H1 (cell line): ENCODE measurements around the gene MORC3. TPM values are rescaled to one million over a fixed set of nuclear protein-coding genes. Genes with fewer than 3 reads are reported as not detected.

Experiments
- CTCF ChIA-PET: fragments of 300-600 bp; sonication (Branson Sonifier 250); formaldehyde crosslinking; loops from one replicate; lab custom pipeline; 2021; ENCODE audit not compliant: partially characterized antibody; lab: Charles Lee
- POLR2A ChIA-PET: fragments of 300-600 bp; sonication (Branson Sonifier 250); formaldehyde crosslinking; loops from one replicate; lab custom pipeline; 2021; ENCODE audit warnings: inconsistent platforms; ENCODE audit not compliant: partially characterized antibody; lab: Charles Lee
- DNase-seq, 2 experiments: peaks; one replicate each; pipeline versions ENCODE4 v3.0.0 to v3.0.0-alpha.2; 2010 to 2022; ENCODE audit warnings: low spot score in 2 of 2, low read depth in 1 of 2, mixed read lengths in 1 of 2
- FAIRE-seq: peaks from 2 replicates; lab custom pipeline; 2011; peaks lifted over from hg19 to GRCh38; lab: Jason Lieb, UNC
- H2AFZ ChIP-seq: 2 replicates; pipeline ENCODE4 v1.8.1; 2012; ENCODE audit warnings: low read length, inconsistent platforms
- H2AK5ac ChIP-seq: 2 replicates; pipeline ENCODE4 v1.6.1; 2013; ENCODE audit warnings: low read depth, low read length
- H2BK120ac ChIP-seq: replicated peaks from 2 replicates; pipeline ENCODE3; 2013; ENCODE audit warnings: low read depth, low read length, inconsistent platforms
- H2BK12ac ChIP-seq: 2 replicates; pipeline ENCODE4 v1.6.1; 2013; ENCODE audit warnings: low read depth, low read length
- H2BK15ac ChIP-seq: 2 replicates; pipeline ENCODE4 v1.6.1; 2013; ENCODE audit warnings: low read length
- H2BK20ac ChIP-seq: 2 replicates; pipeline ENCODE4 v1.6.1; 2013; ENCODE audit warnings: low read length
- H2BK5ac ChIP-seq: 2 replicates; pipeline ENCODE4 v1.6.1; 2013; ENCODE audit warnings: low read depth, low read length
- H3K14ac ChIP-seq: 2 replicates; pipeline ENCODE4 v1.6.1; 2013; ENCODE audit warnings: inconsistent platforms; ENCODE audit not compliant: insufficient read length
- H3K18ac ChIP-seq: 2 replicates; pipeline ENCODE4 v1.6.1; 2013; ENCODE audit warnings: low read length; ENCODE audit errors: extremely low read depth
- H3K23ac ChIP-seq: 2 replicates; pipeline ENCODE4 v1.6.1; 2013; ENCODE audit warnings: inconsistent platforms; ENCODE audit not compliant: insufficient read length
- H3K23me2 ChIP-seq: 2 replicates; pipeline ENCODE4 v1.6.1; 2013; ENCODE audit warnings: low read depth, low read length
- H3K27ac ChIP-seq: 2 replicates; pipeline ENCODE4 v1.6.1; 2011; ENCODE audit warnings: low read depth, low read length, inconsistent platforms
- H3K27me3 ChIP-seq, 4 experiments: replicated peaks in 1 of 4; 1 replicate in 1 of 4; 2 replicates in 3 of 4; pipeline versions ENCODE4 v1.6.1 to v1.8.1; 2011 to 2013; ENCODE audit warnings: low read length in 3 of 4, mild to moderate bottlenecking in 3 of 4, inconsistent platforms in 2 of 4, mixed read lengths in 2 of 4, moderate library complexity in 1 of 4; ENCODE audit not compliant: control insufficient read depth in 3 of 4, insufficient read depth in 3 of 4; ENCODE audit errors: extremely low read depth in 1 of 4
- H3K36me3 ChIP-seq, 4 experiments: 2 replicates each; pipeline versions ENCODE4 v1.6.1 to v1.8.1; 2011 to 2013; ENCODE audit warnings: mild to moderate bottlenecking in 4 of 4, low read length in 3 of 4, moderate library complexity in 2 of 4, control low read depth in 1 of 4, inconsistent platforms in 1 of 4; ENCODE audit not compliant: insufficient read depth in 4 of 4, control insufficient read depth in 2 of 4
- H3K4ac ChIP-seq: replicated peaks from 2 replicates; pipeline ENCODE3; 2013; ENCODE audit warnings: low read length, low read depth, mixed read lengths, inconsistent platforms; ENCODE audit not compliant: insufficient read length
- H3K4me1 ChIP-seq, 4 experiments: replicated peaks in 1 of 4; 1 replicate in 1 of 4; 2 replicates in 3 of 4; pipeline versions ENCODE4 v1.6.1 to v1.8.1; 2011 to 2013; ENCODE audit warnings: low read length in 3 of 4, inconsistent platforms in 2 of 4, mixed read lengths in 1 of 4; ENCODE audit not compliant: insufficient read depth in 4 of 4, control insufficient read depth in 3 of 4
- H3K4me2 ChIP-seq, 2 experiments: 2 replicates each; pipeline versions ENCODE4 v1.6.1 to v1.8.1; 2011 to 2013; ENCODE audit warnings: low read depth in 2 of 2, low read length in 2 of 2, control low read depth in 1 of 2, inconsistent platforms in 1 of 2, mild to moderate bottlenecking in 1 of 2; ENCODE audit not compliant: insufficient read depth in 1 of 2
- H3K4me3 ChIP-seq, 4 experiments: fragments of 200-600, 300-600 bp in 1 of 4; sonication (generic), shearing (Covaris generic), sonication (Bioruptor Twin) in 1 of 4; 2 replicates each; pipeline versions ENCODE4 v1.5.1 to v1.8.1; 2011 to 2016; ENCODE audit warnings: low read length in 4 of 4, low read depth in 3 of 4, control low read depth in 2 of 4, inconsistent platforms in 2 of 4, mild to moderate bottlenecking in 2 of 4, mixed read lengths in 1 of 4, moderate library complexity in 1 of 4; ENCODE audit not compliant: insufficient read depth in 2 of 4; ENCODE audit errors: extremely low read depth in 1 of 4
- H3K56ac ChIP-seq: replicated peaks from 2 replicates; pipeline ENCODE3; 2013; ENCODE audit warnings: low read depth, mild to moderate bottlenecking, mixed read lengths, low read length, inconsistent platforms; ENCODE audit not compliant: insufficient read length
- H3K79me1 ChIP-seq: 2 replicates; pipeline ENCODE4 v1.6.1; 2013; ENCODE audit warnings: low read depth, low read length, control low read depth
- H3K79me2 ChIP-seq, 2 experiments: 2 replicates each; pipeline versions ENCODE4 v1.6.1 to v1.8.1; 2012 to 2013; ENCODE audit warnings: low read length in 2 of 2, mild to moderate bottlenecking in 2 of 2, inconsistent platforms in 1 of 2; ENCODE audit not compliant: insufficient read depth in 2 of 2, control insufficient read depth in 1 of 2
- H3K9ac ChIP-seq, 4 experiments: replicated peaks in 1 of 4; 1 replicate in 1 of 4; 2 replicates in 3 of 4; pipeline versions ENCODE4 v1.6.1 to v1.8.1; 2011 to 2013; ENCODE audit warnings: low read depth in 3 of 4, low read length in 3 of 4, control low read depth in 2 of 4, mild to moderate bottlenecking in 2 of 4, moderate library complexity in 2 of 4, inconsistent platforms in 1 of 4; ENCODE audit errors: extremely low read depth in 1 of 4
- H3K9me3 ChIP-seq, 2 experiments: 2 replicates each; pipeline versions ENCODE4 v1.6.1 to v1.8.1; 2012 to 2013; ENCODE audit warnings: mild to moderate bottlenecking in 2 of 2, moderate library complexity in 2 of 2, control low read depth in 1 of 2, inconsistent platforms in 1 of 2, low read depth in 1 of 2, low read length in 1 of 2, mixed read lengths in 1 of 2; ENCODE audit not compliant: insufficient read depth in 2 of 2
- H4K20me1 ChIP-seq, 2 experiments: replicated peaks in 1 of 2; 2 replicates each; pipeline versions ENCODE3 to v1.8.1; 2011 to 2013; ENCODE audit warnings: inconsistent platforms in 2 of 2, low read length in 2 of 2, mild to moderate bottlenecking in 1 of 2; ENCODE audit not compliant: insufficient read depth in 2 of 2, control insufficient read depth in 1 of 2
- H4K5ac ChIP-seq: 2 replicates; pipeline ENCODE4 v1.6.1; 2013; ENCODE audit warnings: low read length, low read depth, mixed read lengths, inconsistent platforms; ENCODE audit not compliant: insufficient read length
- H4K8ac ChIP-seq: 2 replicates; pipeline ENCODE4 v1.8.0; 2013; ENCODE audit warnings: mild to moderate bottlenecking, moderate library complexity, low read length, inconsistent platforms; ENCODE audit not compliant: insufficient read depth; ENCODE audit errors: extremely low read depth
- H4K91ac ChIP-seq: replicated peaks from 2 replicates; pipeline ENCODE3; 2013; ENCODE audit warnings: low read length, mixed read lengths, inconsistent platforms; ENCODE audit not compliant: insufficient read length
- BRCA1 ChIP-seq: IDR thresholded peaks from 2 replicates; pipeline ENCODE4 v1.6.1; 2012; ENCODE audit warnings: low read depth, low read length, improper control_type of control experiment
- CBX8 ChIP-seq: fragments of 300-800, 300-1000 bp; sonication (generic); IDR thresholded peaks from 2 replicates; pipeline ENCODE4 v1.7.1; 2016; ENCODE audit warnings: low read depth, low read length, borderline replicate concordance
- CEBPB ChIP-seq: IDR thresholded peaks from 2 replicates; pipeline ENCODE4 v1.6.1; 2012; ENCODE audit warnings: low read depth, low read length
- EP300 ChIP-seq, 2 experiments: IDR thresholded peaks; 1 replicate in 1 of 2; 2 replicates in 1 of 2; pipeline ENCODE4 v1.6.1; 2011 to 2012; ENCODE audit warnings: low read depth in 2 of 2, low read length in 2 of 2, mild to moderate bottlenecking in 2 of 2, borderline replicate concordance in 1 of 2, inconsistent platforms in 1 of 2, moderate library complexity in 1 of 2
- FOSL1 ChIP-seq: IDR thresholded peaks from 2 replicates; pipeline ENCODE4 v1.6.1; 2011; ENCODE audit warnings: mild to moderate bottlenecking, low read depth, low read length, moderate library complexity; ENCODE audit not compliant: insufficient read depth
- HDAC2 ChIP-seq, 2 experiments: fragments of 300-600 bp in 1 of 2; sonication (generic) in 1 of 2; IDR thresholded peaks; 2 replicates each; pipeline ENCODE4 v1.6.1; 2011 to 2012; ENCODE audit warnings: low read depth in 2 of 2, low read length in 2 of 2, mild to moderate bottlenecking in 2 of 2, moderate library complexity in 2 of 2, borderline replicate concordance in 1 of 2, inconsistent platforms in 1 of 2
- KDM1A ChIP-seq: fragments of 200-600, 300-600 bp; sonication (generic); IDR thresholded peaks from 2 replicates; pipeline ENCODE4 v1.7.1; 2016; ENCODE audit warnings: mild to moderate bottlenecking, low read length, borderline replicate concordance
- MAFK ChIP-seq: IDR thresholded peaks from 2 replicates; pipeline ENCODE4 v1.6.1; 2012; ENCODE audit warnings: low read depth, mild to moderate bottlenecking, improper control_type of control experiment, low read length
- POU5F1 ChIP-seq: IDR thresholded peaks from 2 replicates; pipeline ENCODE4 v1.6.1; 2011; ENCODE audit warnings: low read depth, mild to moderate bottlenecking, low read length, moderate library complexity
- RAD21 ChIP-seq, 2 experiments: IDR thresholded peaks in 1 of 2; conservative IDR thresholded peaks in 1 of 2; 2 replicates each; pipeline ENCODE4 v1.6.1; 2011; ENCODE audit warnings: low read depth in 2 of 2, low read length in 2 of 2, improper control_type of control experiment in 1 of 2, inconsistent platforms in 1 of 2, mild to moderate bottlenecking in 1 of 2, moderate library complexity in 1 of 2
- RXRA ChIP-seq: IDR thresholded peaks from 2 replicates; pipeline ENCODE4 v1.6.1; 2011; ENCODE audit warnings: low read depth, mild to moderate bottlenecking, low read length, moderate library complexity; ENCODE audit not compliant: insufficient read depth
- SP2 ChIP-seq: IDR thresholded peaks from 2 replicates; pipeline ENCODE4 v1.6.1; 2012; ENCODE audit warnings: mild to moderate bottlenecking, low read length, inconsistent platforms
- TEAD4 ChIP-seq: IDR thresholded peaks from 2 replicates; pipeline ENCODE4 v1.6.1; 2012; ENCODE audit warnings: low read depth, low read length, inconsistent platforms, mixed read lengths
- WGBS, 2 experiments: shearing (Covaris generic) in 1 of 2; methylation state at CpG; one replicate each; pipeline versions ENCODE4 v1.1.6 to v1.1.7; 2013 to 2015; ENCODE audit warnings: low lambda C conversion rate in 2 of 2, mixed read lengths in 2 of 2, inconsistent platforms in 1 of 2, low coverage in 1 of 2, missing lambda C conversion rate in 1 of 2; ENCODE audit not compliant: insufficient replicate concordance in 2 of 2, insufficient coverage in 1 of 2, insufficient read length in 1 of 2; ENCODE audit errors: extremely low coverage in 1 of 2, missing lambda C conversion rate in 1 of 2; 5-methylcytosine and 5-hydroxymethylcytosine counted together
- polyA plus RNA-seq, 7 experiments: library from polyadenylated mRNA; depleted of rRNA in 3 of 7; stranded (reverse) in 5 of 7; unstranded in 2 of 7; fragments of >200 nt in 5 of 7; fragments of 200-250 nt in 2 of 7; gene quantifications; 1 replicate in 5 of 7; 2 replicates in 1 of 7; 4 replicates in 1 of 7; pipeline versions ENCODE4 v1.2.1 to v1.2.3, GENCODE V29; 2011 to 2013; ENCODE audit warnings: missing spikeins in 2 of 7, mixed read lengths in 2 of 7
- total RNA-seq: library from RNA; stranded (reverse); fragmentation: NEBNext Ultra II Directional; extraction: Animal tissue kit (Norgen Biotek cat#: 25700); gene quantifications from 2 replicates; pipeline ENCODE4 v1.2.1, GENCODE V29; 2021

Gene MORC3
- total and polyA plus RNA-seq, 2 of the 8 experiments (the other 6 are each of a cell fraction or from before 2014, with no cell fraction given): 5.0 to 20.4 TPM

- no peak overlapping the region for H3K18ac ChIP-seq
- H2BK12ac ChIP-seq: no peak overlapping the region
- no peak overlapping the region for H3K23ac ChIP-seq
- peaks cover 52 to 65% of the 10 kb centered on the region in 2 experiments for H3K79me2 ChIP-seq
- H2AFZ ChIP-seq: no peak overlapping the region
- no peak overlapping the region for H2BK5ac ChIP-seq
- no peak overlapping the region for H2BK20ac ChIP-seq
- FAIRE-seq: no peak
- no peaks in the 10 kb centered on the region for H3K9me3 ChIP-seq
- peak overlapping the region; percentile 77 to 97 (median 83); a peak in 5 of 8 replicates for H3K4me3 ChIP-seq
- no peak overlapping the region for H4K5ac ChIP-seq
- no peak overlapping the region for H3K56ac ChIP-seq
- peak overlapping the region; percentile 65 to 84 for H3K4me2 ChIP-seq
- no peak overlapping the region for H4K8ac ChIP-seq
- peaks cover 0 to 2% (median 0%) of the 10 kb centered on the region in 4 experiments; a peak in 1 of 8 replicates for H3K36me3 ChIP-seq
- no peak overlapping the region for H2AK5ac ChIP-seq
- no peak overlapping the region for H2BK15ac ChIP-seq
- H3K14ac ChIP-seq: no peak overlapping the region
- WGBS, 2 experiments: 90% methylated on average over 2 of the region's 2 CpGs; no CpG with 5 or more reads in 1 of the 2 experiments
- H2BK120ac ChIP-seq: no peak overlapping the region
- no peak overlapping the region for H3K4ac ChIP-seq
- H3K23me2 ChIP-seq: peaks cover 4% of the 10 kb centered on the region
- H3K27me3 ChIP-seq: no peaks in the 10 kb centered on the region
- no peak for DNase-seq
- H3K27ac ChIP-seq: no peak overlapping the region
- H4K20me1 ChIP-seq: peaks cover 0 to 4% of the 10 kb centered on the region in 2 experiments
- no peak overlapping the region for H4K91ac ChIP-seq
- H3K4me1 ChIP-seq: peaks cover 0 to 7% (median 2%) of the 10 kb centered on the region in 4 experiments; a peak in 4 of 7 replicates
- CTCF ChIA-PET: interaction anchor here (0.6 to 5.9 kb wide), 6 partner anchors 10 to 181 kb away, joined by 3 to 33 read pairs (median 4); no protein-coding TSS in a partner anchor
- H3K9ac ChIP-seq: peak overlapping the region in 1 of 4 experiments; percentile 45; a peak in 3 of 7 replicates
- no peaks in the 10 kb centered on the region for H3K79me1 ChIP-seq
- POLR2A ChIA-PET: interaction anchor here (0.9 to 2.7 kb wide), 2 partner anchors 75 to 111 kb away, joined by 4 to 6 read pairs; no protein-coding TSS in a partner anchor
- TF ChIP-seq POU5F1 (no peak), CBX8 (no peak), KDM1A (no peak), BRCA1 (no peak), FOSL1 (no peak), MAFK (no peak), RXRA (no peak), CEBPB (no peak), RAD21 (IDR thresholded peaks at IDR 0.05 in 1 of 2, conservative IDR thresholded peaks at IDR 0.05 in 1 of 2; ENCODE audit: low read depth in 2 of 2, low read length in 2 of 2) (no peak), HDAC2 (IDR thresholded peaks at IDR 0.05; ENCODE audit: borderline replicate concordance in 1 of 2, low read depth in 2 of 2, low read length in 2 of 2) (no peak), SP2 (no peak), EP300 (IDR thresholded peaks at IDR 0.05; ENCODE audit: borderline replicate concordance in 1 of 2, low read depth in 2 of 2, low read length in 2 of 2) (no peak), TEAD4 (no peak)
These were observed 2.1 kb downstream of the MORC3 start for GRCh38 chr21:36322083-36322424.
